CD4-positive, alpha-beta T cell treated with Interleukin-1 beta for 1 hour (primary cell): Measurements from ENCODE around the gene ATXN7L1.

Source experiments
- DNase-seq, 2 donors: peaks; one replicate each; pipeline ENCODE4 v3.0.0-alpha.2; 2020 to 2022

Gene ATXN7L1

DNA sequence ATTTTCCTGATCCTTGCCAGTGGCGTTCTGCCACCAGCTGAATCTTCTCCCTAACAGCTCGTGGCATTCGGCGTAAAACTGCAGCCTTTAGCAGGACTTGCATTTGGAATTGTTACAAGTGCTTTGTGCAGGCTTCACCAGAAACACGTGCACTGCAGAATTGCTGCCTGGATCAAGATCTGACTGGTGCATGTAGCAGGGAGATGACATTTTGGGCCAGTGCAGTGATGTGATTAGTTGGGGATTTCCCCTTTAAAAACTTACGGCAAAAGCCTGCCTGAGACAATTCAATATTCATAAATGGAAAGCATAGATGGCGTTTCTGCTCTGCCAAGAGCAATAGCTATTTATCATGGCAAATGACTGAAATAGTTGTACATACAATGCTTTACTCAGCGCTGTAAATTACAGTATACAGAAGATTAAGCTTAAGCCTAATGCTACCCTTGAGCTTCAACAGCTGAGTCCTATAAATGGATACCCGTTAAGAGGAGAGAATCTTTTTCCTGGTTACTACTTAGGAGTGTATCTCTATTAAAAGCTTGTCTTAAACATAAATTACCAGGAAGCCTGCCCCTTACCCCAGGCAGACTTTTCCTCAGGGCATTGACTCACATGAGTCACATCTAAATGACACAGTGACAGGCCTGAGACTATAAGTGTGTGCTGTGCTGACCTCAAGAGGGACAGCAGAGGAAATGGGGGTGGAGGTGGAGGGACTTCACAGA lies 106.3 kb downstream of the ATXN7L1 start:
- no peak for DNase-seq

GRCh38 chr7:105768898-105769507 lies 107.4 kb downstream of the ATXN7L1 start:
- no peak for DNase-seq

GRCh38 chr7:105768117-105768516 lies 108.3 kb downstream of the ATXN7L1 start:
- no peak for DNase-seq

- no peak for DNase-seq
Measured at GRCh38 chr7:105766421-105767073, 109.9 kb downstream of the ATXN7L1 start.

DNA sequence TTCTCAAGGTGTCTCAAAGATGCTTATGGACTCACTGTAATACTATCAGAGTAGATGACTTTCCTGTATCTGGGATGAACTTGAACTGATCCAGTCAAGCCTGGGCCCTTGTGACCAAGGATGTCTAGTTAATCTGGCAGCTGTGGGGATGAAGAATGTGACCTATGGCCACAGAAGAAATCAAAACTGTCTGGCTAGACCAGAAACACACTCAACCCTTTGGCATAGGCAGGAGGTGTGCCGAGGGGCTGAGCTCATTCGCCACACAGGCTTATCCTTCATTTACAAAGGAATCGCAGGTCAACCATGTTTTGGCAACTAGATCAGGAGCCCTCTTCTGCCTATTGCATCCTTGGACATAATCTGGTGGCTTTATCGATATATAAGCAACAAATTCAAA lies 110.6 kb downstream of the ATXN7L1 start:
- DNase-seq: no peak

DNA sequence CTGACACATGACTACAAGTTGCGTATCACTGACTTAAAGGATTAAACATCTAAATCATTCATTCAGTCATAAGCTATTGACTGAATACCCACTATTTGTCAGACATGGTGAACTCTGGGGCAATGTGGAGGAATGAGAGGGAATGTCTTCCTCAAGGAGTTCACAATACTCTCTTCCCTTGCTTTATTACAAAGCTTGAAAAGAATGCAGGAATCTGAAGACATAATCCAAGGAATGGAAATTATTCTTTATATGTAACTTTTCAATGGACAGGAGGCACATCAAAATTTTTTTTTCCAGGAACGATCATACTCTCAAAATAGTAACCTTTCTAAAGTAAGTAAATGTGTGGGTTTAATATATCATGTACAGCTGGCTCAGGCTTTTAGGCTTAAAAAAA lies 111.9 kb downstream of the ATXN7L1 start:
- no peak for DNase-seq

DNA sequence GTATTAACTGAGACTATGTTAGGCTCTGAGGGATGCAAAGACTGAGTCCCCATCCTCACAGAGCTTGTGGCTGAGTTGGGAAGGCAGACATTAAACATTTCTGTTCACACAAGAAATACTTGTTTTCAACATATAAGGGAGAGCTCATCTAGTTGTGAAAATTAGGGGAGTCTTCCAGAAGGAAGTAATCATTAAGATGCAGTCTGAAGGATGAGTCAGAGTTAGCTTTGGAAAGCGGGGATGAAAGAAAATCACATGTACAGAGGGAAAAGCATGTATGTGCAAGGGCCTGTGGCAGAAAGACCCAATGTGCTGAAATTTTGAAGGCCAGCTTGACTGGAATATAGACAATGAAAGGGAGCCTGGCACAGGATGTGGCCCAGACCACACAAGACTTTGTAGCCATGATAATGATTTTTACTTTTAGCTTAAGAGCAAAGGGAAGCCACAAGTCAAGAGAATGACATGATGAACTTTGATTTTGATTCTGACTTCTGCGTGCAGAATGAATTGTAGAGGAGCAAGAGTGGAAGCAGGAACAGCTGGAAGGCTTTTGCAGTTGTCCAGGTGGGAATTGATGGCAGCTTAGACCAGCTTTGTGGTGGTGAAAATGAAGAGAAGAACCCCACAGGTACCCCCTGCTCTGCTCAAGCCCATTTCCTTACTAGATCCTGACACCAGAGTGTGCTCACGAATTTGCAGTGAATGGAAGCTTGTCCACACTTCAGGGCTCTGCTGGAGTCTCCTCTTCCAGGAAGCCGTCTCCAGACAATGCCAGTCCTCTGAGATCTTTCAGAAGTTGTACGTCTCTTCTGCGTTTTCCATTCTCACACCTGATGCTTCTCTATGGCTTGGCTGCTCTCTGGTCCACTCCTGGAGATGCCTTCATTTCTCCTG lies 115.6 kb downstream of the ATXN7L1 start:
- DNase-seq: peak in 1 of 2 donors; percentile 32

DNA sequence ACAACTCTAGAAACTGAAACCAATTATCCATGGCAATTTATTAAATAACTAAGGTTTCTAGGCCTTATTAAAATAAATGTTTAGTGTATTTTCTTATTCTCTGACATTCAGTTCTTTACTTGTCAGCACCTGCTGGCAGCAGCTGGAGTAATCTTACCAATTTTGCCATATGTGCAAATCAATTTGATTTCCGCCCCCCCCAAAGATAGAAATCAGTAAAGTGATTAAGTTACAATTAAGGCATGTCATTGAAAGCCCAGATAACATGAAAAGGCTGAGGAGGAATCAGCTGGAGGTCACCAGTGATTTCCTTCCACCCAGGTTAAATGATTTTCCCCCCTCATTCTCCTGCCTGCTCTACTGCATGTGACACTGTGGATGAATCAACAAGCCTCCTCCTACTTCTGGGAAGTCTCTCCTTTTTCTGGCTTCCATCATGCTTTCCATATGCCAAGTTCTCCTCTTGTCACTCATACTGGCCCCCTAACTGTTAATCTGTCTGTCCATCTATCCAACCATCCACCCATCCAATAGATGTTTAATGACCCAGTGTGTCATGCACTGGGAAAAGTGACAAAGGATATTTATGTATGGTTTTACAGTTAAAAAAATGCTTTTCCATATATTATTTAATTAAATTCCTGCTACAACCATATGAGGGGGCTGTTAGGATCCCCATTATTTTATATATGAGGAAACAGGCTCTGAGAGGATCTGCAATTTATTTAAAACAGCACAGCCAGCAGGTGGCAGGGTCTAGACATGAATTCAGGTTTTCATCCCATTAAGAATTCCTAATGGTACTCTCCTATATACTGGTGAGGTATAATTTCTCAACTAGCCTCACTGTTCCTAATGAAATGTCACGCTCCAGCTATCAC lies 116.5 kb downstream of the ATXN7L1 start:
- DNase-seq: peak in 1 of 2 donors; percentile 32

GRCh38 chr7:105756367-105756766 lies 120.0 kb downstream of the ATXN7L1 start:
- DNase-seq: no peak

DNA sequence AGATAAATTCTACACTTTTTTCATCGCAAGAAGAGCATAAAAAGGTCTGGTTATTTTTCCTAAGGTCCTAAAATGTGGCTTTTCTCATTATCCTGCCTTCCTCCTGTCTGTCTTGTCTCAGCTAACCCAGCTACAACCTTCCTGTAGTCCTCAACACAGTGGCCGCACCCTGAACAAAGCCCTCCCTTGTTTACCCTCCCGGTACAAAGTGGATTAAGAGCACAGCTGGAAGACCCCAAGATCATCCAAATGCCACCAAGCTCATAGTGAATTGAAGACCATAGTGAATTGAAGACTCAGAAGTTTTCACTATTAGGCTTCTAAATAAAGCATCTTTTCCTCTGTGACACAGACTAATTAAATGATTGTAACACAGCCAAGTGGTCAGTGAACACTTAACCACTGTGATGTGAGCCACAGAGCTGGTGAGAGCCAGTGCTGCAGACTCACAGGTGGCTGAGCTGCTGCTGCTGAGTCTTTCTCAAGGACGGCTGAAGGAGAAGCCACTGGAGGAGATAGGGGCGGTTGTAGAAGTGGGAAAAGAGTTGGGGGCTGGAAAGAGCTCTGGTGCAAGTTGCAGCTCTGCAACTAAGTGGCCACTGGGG lies 123.6 kb downstream of the ATXN7L1 start:
- DNase-seq: no peak

GRCh38 chr7:105751054-105751453 lies 125.3 kb downstream of the ATXN7L1 start:
- DNase-seq: no peak

GRCh38 chr7:105748701-105749100 lies 127.7 kb downstream of the ATXN7L1 start:
- no peak for DNase-seq

GRCh38 chr7:105745681-105746330 lies 130.6 kb downstream of the ATXN7L1 start:
- no peak for DNase-seq

DNA sequence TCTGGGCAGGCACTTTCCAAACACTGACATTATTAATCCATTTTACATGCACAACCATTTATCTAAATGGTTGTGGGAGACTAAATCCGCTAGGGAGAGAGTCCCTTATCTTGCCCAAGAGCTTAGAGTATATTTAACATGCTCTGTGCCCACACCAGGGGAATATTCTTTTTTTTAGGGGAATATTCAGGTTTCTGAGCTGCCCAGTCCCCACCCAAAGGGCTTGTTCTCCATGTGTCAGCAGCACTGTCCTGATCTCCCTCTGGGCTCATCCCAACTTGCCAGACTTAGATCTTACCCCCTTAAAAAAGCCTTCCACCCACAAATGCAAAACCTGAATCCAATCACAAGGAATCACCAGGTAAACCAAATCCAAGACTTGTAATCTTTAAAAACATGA lies 132.1 kb downstream of the ATXN7L1 start:
- no peak for DNase-seq

DNA sequence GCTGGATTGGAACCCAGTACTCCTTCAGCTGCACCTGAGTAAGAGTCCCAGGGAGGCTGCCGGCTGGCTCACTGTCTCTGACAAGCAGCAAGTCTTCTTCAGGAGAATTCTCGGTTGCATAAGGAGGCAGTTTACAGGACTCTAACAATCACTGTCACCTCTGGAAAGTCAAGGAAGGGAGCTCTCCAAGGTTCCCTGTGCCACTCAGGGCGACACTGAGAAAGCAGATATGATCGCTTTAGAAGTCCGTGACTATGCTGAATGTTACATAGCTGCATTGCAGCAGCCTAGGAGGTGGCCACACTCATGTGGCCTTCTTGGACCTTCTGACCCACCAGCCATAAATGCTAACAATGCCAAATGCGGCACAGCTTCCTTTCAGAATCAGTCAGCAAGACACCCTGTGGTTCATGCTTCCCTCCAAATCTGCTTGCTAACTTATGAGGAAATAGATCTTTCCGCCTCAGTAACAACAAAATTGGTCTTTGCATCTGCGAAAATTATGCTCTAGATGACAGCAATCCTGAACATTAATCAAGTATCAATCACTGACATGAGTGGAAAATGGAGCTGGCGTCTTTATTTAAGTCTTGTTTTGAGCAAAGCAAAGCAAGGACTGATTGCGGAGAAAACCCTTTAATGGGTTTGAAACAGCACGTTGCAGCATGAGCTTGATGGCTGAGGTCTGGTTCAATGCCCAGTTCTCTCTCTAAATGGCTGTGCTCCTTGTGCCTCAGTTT lies 132.9 kb downstream of the ATXN7L1 start:
- no peak for DNase-seq

DNA sequence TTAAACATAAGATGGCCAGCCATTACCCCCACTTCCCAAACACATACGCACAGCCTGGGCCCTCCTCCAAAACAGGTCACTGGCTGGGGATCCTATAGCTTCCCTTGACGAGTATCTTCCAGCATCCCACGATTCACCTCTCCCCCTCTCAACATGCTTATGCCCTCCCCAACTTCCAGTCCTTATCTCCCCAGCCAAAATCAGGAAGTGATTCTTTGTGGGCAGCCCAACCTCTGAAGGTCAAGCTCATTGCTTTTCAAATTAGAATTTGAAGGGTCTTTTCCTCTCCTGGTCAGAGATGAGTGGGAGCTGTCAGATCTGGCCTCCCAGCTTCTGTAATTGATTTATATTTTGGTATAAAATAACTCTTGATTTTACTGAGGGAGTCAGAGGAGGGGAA lies 133.6 kb downstream of the ATXN7L1 start:
- no peak for DNase-seq

GRCh38 chr7:105741982-105742381 lies 134.4 kb downstream of the ATXN7L1 start:
- DNase-seq: no peak

GRCh38 chr7:105738133-105738532 lies 138.3 kb downstream of the ATXN7L1 start:
- no peak for DNase-seq

DNA sequence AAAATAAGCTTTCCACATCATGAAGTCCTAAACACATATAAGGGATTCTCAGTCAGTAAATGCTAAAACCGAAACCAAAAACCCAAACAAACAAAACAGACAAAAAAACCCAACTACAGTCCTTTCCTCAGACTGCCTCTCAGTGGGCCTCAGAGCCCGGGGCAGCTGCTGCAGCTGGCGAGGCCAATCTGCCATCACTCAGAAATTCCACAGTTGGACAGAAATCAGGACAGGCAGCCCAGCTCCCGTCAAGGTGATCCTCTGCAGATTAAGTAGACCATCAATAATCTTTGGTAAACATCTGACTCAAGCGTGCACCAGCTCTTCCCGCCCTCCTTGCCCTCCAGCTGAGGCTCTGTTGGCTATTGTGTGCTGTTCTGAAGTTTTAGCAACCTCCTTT lies 142.2 kb downstream of the ATXN7L1 start:
- DNase-seq: no peak

DNA sequence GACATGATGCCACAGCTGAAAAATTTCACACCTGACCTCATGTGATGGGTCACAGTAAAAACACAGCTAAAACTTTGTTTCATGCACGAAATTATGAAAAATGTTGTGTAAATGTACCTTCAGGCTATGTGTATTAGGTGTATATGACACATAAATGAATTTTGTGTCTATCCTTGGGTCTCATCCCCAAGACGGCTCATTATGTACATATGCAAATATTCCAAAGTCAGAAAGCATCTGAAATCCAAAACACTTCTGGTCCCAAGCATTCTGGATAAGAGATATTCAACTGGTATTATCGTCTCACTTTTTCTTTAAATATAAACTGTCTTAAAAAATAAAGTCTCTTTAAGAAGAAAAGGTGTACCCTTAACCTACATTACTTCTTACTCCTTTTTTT lies 145.4 kb downstream of the ATXN7L1 start:
- DNase-seq: no peak
